K562 (cell line): ENCODE measurements around the gene CDCA7L.

ENCODE experiments used
- CBFA2T3 ChIP-seq: fragments of 450-650 bp; IDR thresholded peaks from 2 replicates; pipeline ENCODE4 v1.6.1; 2017
- CTCF ChIP-seq, 3 experiments: IDR thresholded peaks in 2 of 3; conservative IDR thresholded peaks in 1 of 3; 2 replicates each; pipeline ENCODE4 v1.5.1; 2011 to 2012; ENCODE audit warnings: low read length in 3 of 3, mild to moderate bottlenecking in 3 of 3, control low read depth in 2 of 3, improper control_type of control experiment in 1 of 3, inconsistent platforms in 1 of 3, low read depth in 1 of 3, mixed read lengths in 1 of 3, moderate library complexity in 1 of 3; ENCODE audit not compliant: insufficient read depth in 2 of 3
- FOXM1 ChIP-seq, 2 experiments: fragments of 450-650 bp in 1 of 2; sonication (generic) in 1 of 2; formaldehyde crosslinking in 1 of 2; IDR thresholded peaks; 2 replicates each; pipeline versions ENCODE4 v1.6.1 to v1.9.0; 2017 to 2022; ENCODE audit warnings: low read depth in 2 of 2, mild to moderate bottlenecking in 2 of 2, missing genetic modification reagents in 1 of 2, moderate library complexity in 1 of 2
- HDGF ChIP-seq: fragments of 450-650 bp; IDR thresholded peaks from 2 replicates; pipeline ENCODE4 v1.6.1; 2016
- YY1 ChIP-seq, 3 experiments: IDR thresholded peaks; 2 replicates each; pipeline ENCODE4 v1.6.1; 2011; ENCODE audit warnings: low read length in 2 of 3, mild to moderate bottlenecking in 2 of 3, moderate library complexity in 2 of 3, borderline replicate concordance in 1 of 3, control low read depth in 1 of 3, low read depth in 1 of 3; ENCODE audit not compliant: insufficient read depth in 3 of 3, insufficient replicate concordance in 2 of 3, control insufficient read depth in 1 of 3, insufficient read length in 1 of 3; ENCODE audit errors: extremely low read depth in 1 of 3
- TF ChIP-seq, protein P1 (sequence below): fragments of 200-800 bp; sonication (Bioruptor generic); IDR thresholded peaks from 2 replicates; pipeline ENCODE4 v1.6.1; 2017; ENCODE audit warnings: missing genetic modification characterization, missing compliant biosample characterization
- TF ChIP-seq, protein P2 (sequence below): fragments of 450-650 bp; IDR thresholded peaks from 2 replicates; pipeline ENCODE4 v1.7.1; 2018; ENCODE audit warnings: mild to moderate bottlenecking, low read depth; ENCODE audit not compliant: partially characterized antibody

DNA sequence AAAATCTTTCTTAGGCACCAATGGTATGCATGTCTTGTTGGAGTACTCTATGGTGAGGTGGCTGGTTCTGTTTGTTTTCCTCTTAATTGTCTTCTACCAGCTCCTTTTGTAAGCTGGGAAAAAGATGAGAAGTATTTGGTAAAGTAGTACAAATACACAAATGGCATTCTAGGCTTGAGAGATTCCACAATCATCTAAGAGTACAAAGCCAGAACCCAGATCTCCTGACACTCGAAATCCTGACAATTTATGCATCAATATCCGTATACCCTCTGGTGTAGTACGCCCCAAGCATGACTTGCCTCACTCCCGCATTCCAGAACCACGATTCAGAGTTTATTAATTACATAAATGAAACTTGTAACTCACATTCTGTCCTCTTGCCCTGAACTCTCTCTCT is 43.5 kb downstream of the CDCA7L start:
- TF ChIP-seq, protein P1, sequence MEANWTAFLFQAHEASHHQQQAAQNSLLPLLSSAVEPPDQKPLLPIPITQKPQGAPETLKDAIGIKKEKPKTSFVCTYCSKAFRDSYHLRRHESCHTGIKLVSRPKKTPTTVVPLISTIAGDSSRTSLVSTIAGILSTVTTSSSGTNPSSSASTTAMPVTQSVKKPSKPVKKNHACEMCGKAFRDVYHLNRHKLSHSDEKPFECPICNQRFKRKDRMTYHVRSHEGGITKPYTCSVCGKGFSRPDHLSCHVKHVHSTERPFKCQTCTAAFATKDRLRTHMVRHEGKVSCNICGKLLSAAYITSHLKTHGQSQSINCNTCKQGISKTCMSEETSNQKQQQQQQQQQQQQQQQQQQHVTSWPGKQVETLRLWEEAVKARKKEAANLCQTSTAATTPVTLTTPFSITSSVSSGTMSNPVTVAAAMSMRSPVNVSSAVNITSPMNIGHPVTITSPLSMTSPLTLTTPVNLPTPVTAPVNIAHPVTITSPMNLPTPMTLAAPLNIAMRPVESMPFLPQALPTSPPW (CRISPR knock-in tag), result no peak
- TF ChIP-seq YY1 (IDR thresholded peaks at IDR 0.05; ENCODE audit: borderline replicate concordance in 1 of 3, control insufficient read depth in 1 of 3, extremely low read depth in 1 of 3, insufficient read depth in 3 of 3, insufficient read length in 1 of 3, insufficient replicate concordance in 2 of 3, low read depth in 1 of 3, low read length in 2 of 3) (no peak), CTCF (IDR thresholded peaks at IDR 0.05 in 2 of 3, conservative IDR thresholded peaks at IDR 0.05 in 1 of 3; ENCODE audit: insufficient read depth in 2 of 3, low read depth in 1 of 3, low read length in 3 of 3) (no peak), CBFA2T3 (no peak), HDGF (no peak), FOXM1 (IDR thresholded peaks at IDR 0.05; ENCODE audit: low read depth) (no peak), FOXM1 (CRISPR knock-in tag; IDR thresholded peaks at IDR 0.05; ENCODE audit: low read depth) (no peak)
- TF ChIP-seq, protein P2, sequence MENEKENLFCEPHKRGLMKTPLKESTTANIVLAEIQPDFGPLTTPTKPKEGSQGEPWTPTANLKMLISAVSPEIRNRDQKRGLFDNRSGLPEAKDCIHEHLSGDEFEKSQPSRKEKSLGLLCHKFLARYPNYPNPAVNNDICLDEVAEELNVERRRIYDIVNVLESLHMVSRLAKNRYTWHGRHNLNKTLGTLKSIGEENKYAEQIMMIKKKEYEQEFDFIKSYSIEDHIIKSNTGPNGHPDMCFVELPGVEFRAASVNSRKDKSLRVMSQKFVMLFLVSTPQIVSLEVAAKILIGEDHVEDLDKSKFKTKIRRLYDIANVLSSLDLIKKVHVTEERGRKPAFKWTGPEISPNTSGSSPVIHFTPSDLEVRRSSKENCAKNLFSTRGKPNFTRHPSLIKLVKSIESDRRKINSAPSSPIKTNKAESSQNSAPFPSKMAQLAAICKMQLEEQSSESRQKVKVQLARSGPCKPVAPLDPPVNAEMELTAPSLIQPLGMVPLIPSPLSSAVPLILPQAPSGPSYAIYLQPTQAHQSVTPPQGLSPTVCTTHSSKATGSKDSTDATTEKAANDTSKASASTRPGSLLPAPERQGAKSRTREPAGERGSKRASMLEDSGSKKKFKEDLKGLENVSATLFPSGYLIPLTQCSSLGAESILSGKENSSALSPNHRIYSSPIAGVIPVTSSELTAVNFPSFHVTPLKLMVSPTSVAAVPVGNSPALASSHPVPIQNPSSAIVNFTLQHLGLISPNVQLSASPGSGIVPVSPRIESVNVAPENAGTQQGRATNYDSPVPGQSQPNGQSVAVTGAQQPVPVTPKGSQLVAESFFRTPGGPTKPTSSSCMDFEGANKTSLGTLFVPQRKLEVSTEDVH, result no peak
